Measurements from ENCODE around the gene C19orf25.

DNA sequence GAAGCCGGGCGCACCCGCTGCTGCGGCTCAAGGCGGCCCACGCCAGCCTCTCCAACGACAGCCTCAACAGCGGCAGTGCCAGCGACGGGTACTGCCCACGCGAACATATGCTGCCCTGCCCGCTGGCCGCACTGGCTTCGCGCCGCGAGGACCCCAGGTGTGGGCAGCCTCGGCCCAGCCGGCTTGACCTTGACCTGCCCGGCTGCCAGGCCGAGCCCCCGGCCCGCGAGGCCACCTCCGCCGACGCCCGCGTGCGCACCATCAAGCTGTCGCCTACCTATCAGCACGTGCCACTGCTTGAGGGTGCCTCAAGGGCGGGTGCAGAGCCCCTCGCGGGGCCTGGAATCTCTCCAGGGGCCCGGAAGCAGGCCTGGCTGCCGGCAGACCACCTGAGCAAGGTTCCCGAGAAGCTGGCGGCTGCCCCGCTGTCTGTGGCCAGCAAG, 13.0 kb downstream of the C19orf25 start:
- TF ChIP-seq, protein P1, sequence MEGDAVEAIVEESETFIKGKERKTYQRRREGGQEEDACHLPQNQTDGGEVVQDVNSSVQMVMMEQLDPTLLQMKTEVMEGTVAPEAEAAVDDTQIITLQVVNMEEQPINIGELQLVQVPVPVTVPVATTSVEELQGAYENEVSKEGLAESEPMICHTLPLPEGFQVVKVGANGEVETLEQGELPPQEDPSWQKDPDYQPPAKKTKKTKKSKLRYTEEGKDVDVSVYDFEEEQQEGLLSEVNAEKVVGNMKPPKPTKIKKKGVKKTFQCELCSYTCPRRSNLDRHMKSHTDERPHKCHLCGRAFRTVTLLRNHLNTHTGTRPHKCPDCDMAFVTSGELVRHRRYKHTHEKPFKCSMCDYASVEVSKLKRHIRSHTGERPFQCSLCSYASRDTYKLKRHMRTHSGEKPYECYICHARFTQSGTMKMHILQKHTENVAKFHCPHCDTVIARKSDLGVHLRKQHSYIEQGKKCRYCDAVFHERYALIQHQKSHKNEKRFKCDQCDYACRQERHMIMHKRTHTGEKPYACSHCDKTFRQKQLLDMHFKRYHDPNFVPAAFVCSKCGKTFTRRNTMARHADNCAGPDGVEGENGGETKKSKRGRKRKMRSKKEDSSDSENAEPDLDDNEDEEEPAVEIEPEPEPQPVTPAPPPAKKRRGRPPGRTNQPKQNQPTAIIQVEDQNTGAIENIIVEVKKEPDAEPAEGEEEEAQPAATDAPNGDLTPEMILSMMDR (conservative IDR thresholded peaks at IDR 0.05; ENCODE audit: low read depth, low read length), result no peak
- TF ChIP-seq EZH2 (IDR thresholded peaks at IDR 0.05; ENCODE audit: borderline replicate concordance, low read depth, low read length, poor library complexity, severe bottlenecking), result no peak
